GM12878 (cell line): ENCODE results near the gene FANCI.

Source experiments
- ATF3 ChIP-seq: IDR thresholded peaks from 2 replicates; pipeline ENCODE4 v1.6.1; 2011; ENCODE audit warnings: low read depth, mild to moderate bottlenecking, low read length, moderate library complexity, borderline replicate concordance; ENCODE audit errors: extremely low read depth
- EP300 ChIP-seq, 2 experiments: fragments of 150-350 bp in 1 of 2; IDR thresholded peaks; 2 replicates each; pipeline ENCODE4 v1.6.1; 2011 to 2012; ENCODE audit warnings: low read depth in 2 of 2, low read length in 2 of 2, borderline replicate concordance in 1 of 2, improper control_type of control experiment in 1 of 2, inconsistent platforms in 1 of 2; ENCODE audit not compliant: control insufficient read depth in 1 of 2
- FOXM1 ChIP-seq: IDR thresholded peaks from 2 replicates; pipeline ENCODE4 v1.6.1; 2012; ENCODE audit warnings: low read depth, mild to moderate bottlenecking, inconsistent platforms, low read length, moderate library complexity
- KDM1A ChIP-seq: fragments of 200-600 bp; sonication (generic); IDR thresholded peaks from 2 replicates; pipeline ENCODE4 v1.6.1; 2016; ENCODE audit warnings: borderline replicate concordance
- POLR2A ChIP-seq: IDR thresholded peaks from 2 replicates; pipeline ENCODE4 v1.6.1; 2011; ENCODE audit warnings: low read depth, mild to moderate bottlenecking, low read length
- POLR2AphosphoS5 ChIP-seq: IDR thresholded peaks from 2 replicates; pipeline ENCODE4 v1.6.1; 2011; ENCODE audit warnings: mild to moderate bottlenecking, low read length, inconsistent platforms
- STAT1 ChIP-seq: fragments of 450-650 bp; conservative IDR thresholded peaks from 2 replicates; pipeline ENCODE4 v1.6.1; 2014; ENCODE audit warnings: antibody characterized with exemption, mild to moderate bottlenecking
- TCF7 ChIP-seq: IDR thresholded peaks from 2 replicates; pipeline ENCODE4 v1.6.1; 2014; ENCODE audit warnings: antibody characterized with exemption, borderline replicate concordance
- YY1 ChIP-seq: IDR thresholded peaks from 2 replicates; pipeline ENCODE4 v1.6.1; 2011; ENCODE audit warnings: low read depth, mild to moderate bottlenecking, low read length
- TF ChIP-seq, protein P1 (sequence below): IDR thresholded peaks from 2 replicates; pipeline ENCODE4 v1.6.1; 2012; ENCODE audit warnings: low read depth, low read length, improper control_type of control experiment
- TF ChIP-seq, protein P2 (sequence below), 3 experiments: IDR thresholded peaks in 2 of 3; conservative IDR thresholded peaks in 1 of 3; 2 replicates each; pipeline ENCODE4 v1.5.1; 2011; ENCODE audit warnings: low read depth in 3 of 3, low read length in 3 of 3, mild to moderate bottlenecking in 3 of 3, control low read depth in 2 of 3, moderate library complexity in 2 of 3, inconsistent platforms in 1 of 3, mixed read lengths in 1 of 3; ENCODE audit not compliant: control insufficient read depth in 2 of 3, insufficient read depth in 1 of 3; ENCODE audit errors: extremely low read depth in 1 of 3
- TF ChIP-seq, protein P3 (sequence below): fragments of 450-650 bp; IDR thresholded peaks from 2 replicates; pipeline ENCODE4 v1.6.1; 2018; ENCODE audit warnings: mild to moderate bottlenecking, low read depth, moderate library complexity; ENCODE audit not compliant: partially characterized antibody
- TF ChIP-seq, protein P4 (sequence below): fragments of 450-650 bp; IDR thresholded peaks from 2 replicates; pipeline ENCODE4 v1.6.1; 2016; ENCODE audit warnings: mild to moderate bottlenecking

- TF ChIP-seq POLR2AphosphoS5 (no peak), FOXM1 (no peak), EP300 (IDR thresholded peaks at IDR 0.05; ENCODE audit: borderline replicate concordance in 1 of 2, control insufficient read depth in 1 of 2, low read depth in 2 of 2, low read length in 2 of 2) (no peak), TCF7 (no peak), POLR2A (no peak), YY1 (no peak), KDM1A (no peak), ATF3 (no peak), STAT1 (no peak)
- TF ChIP-seq, protein P1, sequence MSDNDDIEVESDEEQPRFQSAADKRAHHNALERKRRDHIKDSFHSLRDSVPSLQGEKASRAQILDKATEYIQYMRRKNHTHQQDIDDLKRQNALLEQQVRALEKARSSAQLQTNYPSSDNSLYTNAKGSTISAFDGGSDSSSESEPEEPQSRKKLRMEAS = no peak
- TF ChIP-seq, protein P2, sequence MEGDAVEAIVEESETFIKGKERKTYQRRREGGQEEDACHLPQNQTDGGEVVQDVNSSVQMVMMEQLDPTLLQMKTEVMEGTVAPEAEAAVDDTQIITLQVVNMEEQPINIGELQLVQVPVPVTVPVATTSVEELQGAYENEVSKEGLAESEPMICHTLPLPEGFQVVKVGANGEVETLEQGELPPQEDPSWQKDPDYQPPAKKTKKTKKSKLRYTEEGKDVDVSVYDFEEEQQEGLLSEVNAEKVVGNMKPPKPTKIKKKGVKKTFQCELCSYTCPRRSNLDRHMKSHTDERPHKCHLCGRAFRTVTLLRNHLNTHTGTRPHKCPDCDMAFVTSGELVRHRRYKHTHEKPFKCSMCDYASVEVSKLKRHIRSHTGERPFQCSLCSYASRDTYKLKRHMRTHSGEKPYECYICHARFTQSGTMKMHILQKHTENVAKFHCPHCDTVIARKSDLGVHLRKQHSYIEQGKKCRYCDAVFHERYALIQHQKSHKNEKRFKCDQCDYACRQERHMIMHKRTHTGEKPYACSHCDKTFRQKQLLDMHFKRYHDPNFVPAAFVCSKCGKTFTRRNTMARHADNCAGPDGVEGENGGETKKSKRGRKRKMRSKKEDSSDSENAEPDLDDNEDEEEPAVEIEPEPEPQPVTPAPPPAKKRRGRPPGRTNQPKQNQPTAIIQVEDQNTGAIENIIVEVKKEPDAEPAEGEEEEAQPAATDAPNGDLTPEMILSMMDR (IDR thresholded peaks at IDR 0.05 in 2 of 3, conservative IDR thresholded peaks at IDR 0.05 in 1 of 3; ENCODE audit: control insufficient read depth in 2 of 3, extremely low read depth in 1 of 3, insufficient read depth in 1 of 3, low read depth in 3 of 3, low read length in 3 of 3) = no peak
- TF ChIP-seq, protein P3, sequence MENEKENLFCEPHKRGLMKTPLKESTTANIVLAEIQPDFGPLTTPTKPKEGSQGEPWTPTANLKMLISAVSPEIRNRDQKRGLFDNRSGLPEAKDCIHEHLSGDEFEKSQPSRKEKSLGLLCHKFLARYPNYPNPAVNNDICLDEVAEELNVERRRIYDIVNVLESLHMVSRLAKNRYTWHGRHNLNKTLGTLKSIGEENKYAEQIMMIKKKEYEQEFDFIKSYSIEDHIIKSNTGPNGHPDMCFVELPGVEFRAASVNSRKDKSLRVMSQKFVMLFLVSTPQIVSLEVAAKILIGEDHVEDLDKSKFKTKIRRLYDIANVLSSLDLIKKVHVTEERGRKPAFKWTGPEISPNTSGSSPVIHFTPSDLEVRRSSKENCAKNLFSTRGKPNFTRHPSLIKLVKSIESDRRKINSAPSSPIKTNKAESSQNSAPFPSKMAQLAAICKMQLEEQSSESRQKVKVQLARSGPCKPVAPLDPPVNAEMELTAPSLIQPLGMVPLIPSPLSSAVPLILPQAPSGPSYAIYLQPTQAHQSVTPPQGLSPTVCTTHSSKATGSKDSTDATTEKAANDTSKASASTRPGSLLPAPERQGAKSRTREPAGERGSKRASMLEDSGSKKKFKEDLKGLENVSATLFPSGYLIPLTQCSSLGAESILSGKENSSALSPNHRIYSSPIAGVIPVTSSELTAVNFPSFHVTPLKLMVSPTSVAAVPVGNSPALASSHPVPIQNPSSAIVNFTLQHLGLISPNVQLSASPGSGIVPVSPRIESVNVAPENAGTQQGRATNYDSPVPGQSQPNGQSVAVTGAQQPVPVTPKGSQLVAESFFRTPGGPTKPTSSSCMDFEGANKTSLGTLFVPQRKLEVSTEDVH = no peak
- TF ChIP-seq, protein P4, sequence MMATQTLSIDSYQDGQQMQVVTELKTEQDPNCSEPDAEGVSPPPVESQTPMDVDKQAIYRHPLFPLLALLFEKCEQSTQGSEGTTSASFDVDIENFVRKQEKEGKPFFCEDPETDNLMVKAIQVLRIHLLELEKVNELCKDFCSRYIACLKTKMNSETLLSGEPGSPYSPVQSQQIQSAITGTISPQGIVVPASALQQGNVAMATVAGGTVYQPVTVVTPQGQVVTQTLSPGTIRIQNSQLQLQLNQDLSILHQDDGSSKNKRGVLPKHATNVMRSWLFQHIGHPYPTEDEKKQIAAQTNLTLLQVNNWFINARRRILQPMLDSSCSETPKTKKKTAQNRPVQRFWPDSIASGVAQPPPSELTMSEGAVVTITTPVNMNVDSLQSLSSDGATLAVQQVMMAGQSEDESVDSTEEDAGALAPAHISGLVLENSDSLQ = no peak
Measured at GRCh38 chr15:89209057-89209456, 34.7 kb upstream of the FANCI start.
